ENCODE data around the gene ITGA2.

- TF ChIP-seq, protein P1, sequence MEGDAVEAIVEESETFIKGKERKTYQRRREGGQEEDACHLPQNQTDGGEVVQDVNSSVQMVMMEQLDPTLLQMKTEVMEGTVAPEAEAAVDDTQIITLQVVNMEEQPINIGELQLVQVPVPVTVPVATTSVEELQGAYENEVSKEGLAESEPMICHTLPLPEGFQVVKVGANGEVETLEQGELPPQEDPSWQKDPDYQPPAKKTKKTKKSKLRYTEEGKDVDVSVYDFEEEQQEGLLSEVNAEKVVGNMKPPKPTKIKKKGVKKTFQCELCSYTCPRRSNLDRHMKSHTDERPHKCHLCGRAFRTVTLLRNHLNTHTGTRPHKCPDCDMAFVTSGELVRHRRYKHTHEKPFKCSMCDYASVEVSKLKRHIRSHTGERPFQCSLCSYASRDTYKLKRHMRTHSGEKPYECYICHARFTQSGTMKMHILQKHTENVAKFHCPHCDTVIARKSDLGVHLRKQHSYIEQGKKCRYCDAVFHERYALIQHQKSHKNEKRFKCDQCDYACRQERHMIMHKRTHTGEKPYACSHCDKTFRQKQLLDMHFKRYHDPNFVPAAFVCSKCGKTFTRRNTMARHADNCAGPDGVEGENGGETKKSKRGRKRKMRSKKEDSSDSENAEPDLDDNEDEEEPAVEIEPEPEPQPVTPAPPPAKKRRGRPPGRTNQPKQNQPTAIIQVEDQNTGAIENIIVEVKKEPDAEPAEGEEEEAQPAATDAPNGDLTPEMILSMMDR (conservative IDR thresholded peaks at IDR 0.05; ENCODE audit: low read depth, low read length), result no peak
- no peak for TF ChIP-seq EZH2 (IDR thresholded peaks at IDR 0.05; ENCODE audit: borderline replicate concordance, low read depth, low read length, poor library complexity, severe bottlenecking)
These were observed 44.1 kb upstream of the ITGA2 start for GRCh38 chr5:52945040-52945439.
